HG02840 (cell line): ENCODE results near the gene CDH2.

Experiments
- ATAC-seq: cut with Tn5 transposase; IDR thresholded peaks from one replicate; pipeline ENCODE4 v1.9.1; 2021; ENCODE audit warnings: mild to moderate bottlenecking, moderate library complexity, moderate number of reproducible peaks; ENCODE audit not compliant: unreplicated experiment, low FRiP score

CDH2 gene

DNA sequence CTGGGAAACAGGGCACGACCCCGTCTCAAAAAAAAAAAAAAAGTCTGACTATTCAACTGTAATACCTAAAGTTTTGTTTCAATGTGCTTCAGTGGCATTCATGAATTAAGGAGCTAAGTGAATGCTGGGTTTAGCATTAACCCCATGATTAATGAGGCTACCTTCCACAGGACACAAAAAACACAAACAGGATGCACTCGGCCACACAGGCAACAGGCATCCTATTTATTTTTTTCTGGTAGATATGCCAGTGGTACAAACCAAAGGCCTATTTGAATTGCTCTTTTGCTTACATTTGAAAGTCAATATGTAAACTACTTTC lies 48.3 kb downstream of the CDH2 start:
- ATAC-seq: no peak

DNA sequence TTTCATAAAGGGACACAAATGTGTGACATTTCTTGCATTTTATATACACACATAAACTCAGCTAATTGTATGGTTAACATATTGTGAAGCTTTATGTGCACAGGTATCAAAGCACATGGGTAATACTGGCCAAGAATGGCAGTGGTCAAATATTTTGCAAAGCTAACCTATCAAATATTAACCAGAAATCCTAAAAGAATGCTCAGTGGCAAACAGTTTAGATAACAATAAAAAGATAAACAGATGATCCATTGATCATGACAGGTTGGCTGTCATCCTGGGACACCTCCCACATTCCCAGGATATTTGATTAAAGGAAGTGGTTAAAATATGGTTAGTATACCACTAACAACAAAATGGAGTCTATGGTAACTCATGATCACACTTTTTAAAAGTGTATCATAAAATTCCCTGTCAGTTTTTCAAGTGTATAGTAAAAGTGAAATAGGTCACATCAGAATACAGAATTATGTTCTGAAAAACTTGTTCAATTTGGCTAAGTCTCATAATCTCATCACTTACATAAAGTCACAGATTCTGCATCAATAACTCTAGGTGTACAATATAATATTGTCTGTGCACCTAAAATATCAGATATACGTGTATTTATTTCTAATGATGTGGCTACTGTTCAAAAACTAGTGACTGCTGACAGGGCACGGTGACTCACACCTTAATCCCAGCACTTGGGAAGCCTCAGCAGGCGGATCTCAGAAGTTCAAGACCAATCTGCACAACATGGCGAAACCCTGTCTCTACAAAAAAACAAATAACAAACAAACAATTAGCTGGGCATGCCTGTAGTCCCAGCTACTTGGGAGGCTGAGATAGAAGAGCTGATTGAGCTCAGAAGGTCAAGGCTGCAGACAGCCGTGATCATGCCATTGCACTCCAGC lies 48.9 kb downstream of the CDH2 start:
- no peak for ATAC-seq

DNA sequence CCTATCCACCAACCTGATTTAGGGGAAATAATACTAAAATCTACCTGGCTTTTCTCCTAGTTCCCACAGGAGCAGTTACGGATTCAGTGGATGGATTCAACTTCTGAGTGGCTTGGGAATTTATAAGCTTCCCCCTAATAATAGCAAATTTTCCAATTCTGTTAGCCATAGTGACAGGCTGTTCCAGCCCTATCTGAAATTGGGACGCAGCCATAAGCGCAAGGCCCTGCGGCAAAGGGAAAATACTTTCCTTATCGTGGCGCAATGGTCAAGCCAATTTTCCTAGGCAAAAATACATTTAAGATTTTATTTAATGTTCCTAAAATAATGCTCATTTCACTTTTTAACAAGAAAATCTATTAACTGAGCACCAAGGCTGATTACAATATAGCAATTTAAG lies 49.7 kb downstream of the CDH2 start:
- ATAC-seq: no peak

DNA sequence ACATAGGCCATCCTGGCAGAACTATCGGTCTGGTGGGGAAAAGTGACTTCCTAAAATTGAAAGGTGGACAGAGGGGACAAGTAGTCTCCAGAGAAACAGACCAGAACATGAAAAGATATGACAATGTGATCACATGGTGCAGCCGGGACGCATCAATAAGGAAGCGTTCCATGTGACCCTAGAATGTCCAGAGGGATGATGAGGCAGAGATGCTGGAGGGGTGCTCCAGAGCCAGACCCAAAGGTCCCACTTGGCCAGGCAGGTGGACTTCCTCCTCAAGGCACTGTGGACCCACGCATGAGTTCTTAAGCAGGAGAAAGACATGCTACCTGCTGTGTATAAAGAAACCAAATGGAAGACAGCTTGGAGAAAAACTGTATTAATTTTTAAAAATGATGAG lies 50.2 kb downstream of the CDH2 start:
- ATAC-seq: no peak

DNA sequence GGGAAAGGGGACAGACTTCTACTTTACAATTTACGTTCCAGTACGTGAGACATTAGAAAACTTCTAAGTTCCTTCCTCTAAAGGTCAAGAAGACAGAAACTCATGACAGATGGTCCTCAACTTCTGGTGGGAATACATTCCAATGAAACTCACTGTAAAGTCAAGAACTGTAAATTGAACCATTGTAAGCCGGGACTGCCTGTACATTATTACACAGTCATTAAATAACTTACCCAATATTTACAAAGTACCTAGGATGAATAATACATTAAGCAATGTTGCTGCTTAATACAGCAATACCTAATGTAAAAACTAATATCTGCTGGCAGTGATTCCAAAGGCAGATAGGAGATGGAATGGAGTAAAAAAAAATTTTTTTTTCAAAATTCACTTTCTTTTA lies 51.9 kb downstream of the CDH2 start:
- ATAC-seq: no peak

DNA sequence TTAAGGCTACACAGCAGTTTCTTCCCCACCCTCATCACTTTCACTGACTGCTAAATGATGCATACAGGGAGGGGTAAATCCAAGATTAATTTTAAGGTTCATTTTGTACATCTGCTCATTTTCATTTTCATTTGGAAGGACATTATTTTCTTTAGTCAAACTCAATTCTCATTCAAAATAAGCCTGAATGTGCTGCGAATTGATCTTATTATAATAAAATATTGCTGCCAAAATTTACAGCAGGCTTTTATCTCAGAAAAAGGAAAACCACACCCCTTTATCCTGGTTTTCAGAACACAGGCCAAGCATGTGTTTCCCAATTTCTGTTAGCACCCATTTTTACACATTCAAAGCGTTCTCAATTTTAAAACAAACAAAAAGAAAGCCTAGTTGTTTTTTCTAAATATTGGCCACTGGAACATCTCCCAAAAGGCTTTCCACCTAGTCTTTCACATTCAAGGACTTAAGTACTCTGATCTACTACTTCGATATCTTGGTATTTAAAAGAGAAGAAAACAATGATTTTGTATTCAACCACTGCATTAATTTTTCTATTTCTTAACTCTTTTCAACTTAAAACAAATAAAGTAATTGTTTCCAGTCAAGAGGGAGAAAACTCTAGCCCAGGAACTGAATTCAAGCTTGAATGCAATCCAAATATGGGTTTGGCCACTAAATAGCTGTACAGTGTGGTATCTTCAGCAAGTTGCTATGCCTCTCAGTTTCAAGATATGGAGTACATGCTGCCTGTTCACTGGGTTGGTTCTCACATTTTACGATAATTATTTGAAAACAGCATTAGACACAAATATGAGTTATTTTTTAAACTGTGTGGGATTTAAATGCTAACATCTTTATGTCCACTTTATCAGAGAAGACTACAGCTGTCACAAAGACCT lies 52.5 kb downstream of the CDH2 start:
- ATAC-seq: no peak

DNA sequence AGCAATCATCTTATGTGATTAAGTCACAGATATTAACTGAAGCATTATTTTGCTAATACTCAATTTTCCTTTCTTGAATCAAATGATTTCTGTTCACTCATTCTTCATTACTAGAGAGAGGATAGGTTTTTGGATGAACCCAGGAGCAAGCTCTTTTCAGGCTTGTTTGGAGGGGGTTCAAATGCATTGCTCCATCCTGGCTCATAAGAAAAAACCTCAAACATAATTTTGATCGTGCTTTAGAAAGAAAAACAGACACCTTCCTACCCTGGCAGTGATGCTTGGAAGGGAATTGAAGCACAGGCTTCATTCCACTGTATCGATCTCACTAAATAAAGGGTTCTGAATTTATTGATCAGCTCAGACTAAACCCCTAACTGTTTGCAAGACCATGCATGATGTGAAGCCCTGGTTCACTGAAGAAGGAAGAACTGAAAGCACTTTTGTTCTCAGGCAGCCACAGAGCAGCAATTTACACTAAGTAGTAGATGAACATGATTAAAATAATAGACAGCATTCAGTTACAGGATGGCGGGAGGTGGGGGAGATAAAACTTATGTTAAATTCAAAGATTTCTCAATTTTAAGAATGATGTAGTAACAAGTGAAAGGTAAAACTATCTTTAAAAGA lies 53.4 kb downstream of the CDH2 start:
- ATAC-seq: no peak

DNA sequence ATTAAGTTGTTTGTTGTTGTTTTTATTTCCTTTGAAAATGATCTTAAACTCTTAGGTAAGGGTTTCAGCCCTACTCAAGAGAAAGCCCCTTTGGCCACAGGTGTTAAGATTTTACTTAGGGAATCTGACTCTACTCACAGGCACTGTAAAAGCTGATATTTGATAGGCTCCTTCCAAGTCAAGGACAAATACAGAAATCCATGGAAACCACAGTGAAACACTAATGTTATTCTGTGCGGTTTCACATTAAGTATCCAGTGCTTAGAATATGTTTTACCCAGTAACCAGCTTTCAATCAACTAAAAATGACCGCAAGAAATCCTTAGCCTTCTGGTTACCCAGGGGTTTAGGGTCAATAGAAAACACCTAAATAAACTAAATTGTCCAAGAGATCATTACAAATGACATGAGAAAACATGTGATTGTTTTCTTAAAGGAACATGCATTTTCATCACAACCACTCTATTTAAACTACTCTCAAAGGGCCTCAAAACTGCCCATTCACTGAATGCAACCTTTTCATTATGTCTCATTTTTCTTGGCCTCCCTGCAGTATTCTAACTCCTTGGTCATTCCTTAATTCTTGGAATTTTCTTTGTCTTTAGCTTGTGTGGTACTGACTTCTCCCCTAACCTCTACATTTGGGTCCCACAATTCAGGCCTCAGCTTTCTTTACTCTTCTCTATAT lies 56.0 kb downstream of the CDH2 start:
- ATAC-seq: no peak

DNA sequence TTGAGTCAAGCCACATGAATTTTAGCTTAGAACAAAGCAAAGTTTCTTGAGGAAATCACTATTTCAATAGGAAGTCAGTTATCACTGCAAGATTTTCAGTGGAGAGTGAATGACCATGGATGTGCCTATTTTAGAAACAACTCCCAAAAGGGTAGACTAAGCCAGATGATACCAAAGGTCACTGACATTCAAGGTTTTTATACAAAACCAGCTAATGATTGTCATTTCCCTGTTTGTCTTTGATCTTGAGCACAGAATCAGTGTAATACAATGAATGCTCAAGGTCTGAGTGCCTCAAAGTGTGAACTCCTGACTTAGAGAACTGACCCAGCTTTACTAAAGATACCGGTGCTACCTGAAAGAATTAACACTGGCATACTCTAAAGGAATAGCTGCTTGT lies 60.5 kb downstream of the CDH2 start:
- no peak for ATAC-seq

DNA sequence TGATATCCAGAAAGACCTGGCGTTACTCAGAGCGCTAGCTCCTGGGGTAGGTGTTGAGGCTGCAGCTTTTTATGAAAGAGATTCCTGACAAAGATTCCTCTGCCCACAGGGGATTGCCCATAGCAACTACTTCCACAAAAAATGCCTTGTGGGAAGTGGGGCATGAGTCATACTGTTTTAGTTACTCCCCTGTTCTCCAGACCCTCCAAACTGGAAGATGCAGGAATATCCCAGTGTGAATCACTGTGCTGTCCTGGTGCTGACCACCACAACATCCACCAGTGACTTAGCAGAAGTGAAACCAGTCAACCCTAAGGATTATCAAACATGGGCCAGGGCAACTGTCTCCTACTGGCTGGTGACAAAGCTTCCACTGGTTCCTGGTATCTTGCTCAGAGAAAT lies 61.8 kb downstream of the CDH2 start:
- ATAC-seq: no peak

DNA sequence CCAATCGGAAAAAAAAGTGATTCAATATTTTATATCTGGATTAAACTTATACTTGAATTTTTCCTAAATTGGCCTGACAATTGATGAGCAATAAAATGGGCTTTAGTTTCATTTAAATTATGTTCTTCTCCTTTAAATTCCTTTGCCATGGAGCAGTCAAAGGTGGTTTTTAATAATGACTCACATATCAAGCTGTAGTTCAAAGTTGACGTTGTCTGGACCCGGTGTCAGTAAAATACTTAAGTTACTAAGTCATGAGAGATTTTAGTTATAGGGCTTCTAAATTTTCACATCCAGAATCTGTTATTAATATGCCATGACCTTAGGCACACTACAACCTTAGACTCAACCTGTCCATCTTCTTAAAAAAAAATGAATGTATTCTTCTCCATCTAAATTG lies 62.5 kb downstream of the CDH2 start:
- ATAC-seq: no peak

DNA sequence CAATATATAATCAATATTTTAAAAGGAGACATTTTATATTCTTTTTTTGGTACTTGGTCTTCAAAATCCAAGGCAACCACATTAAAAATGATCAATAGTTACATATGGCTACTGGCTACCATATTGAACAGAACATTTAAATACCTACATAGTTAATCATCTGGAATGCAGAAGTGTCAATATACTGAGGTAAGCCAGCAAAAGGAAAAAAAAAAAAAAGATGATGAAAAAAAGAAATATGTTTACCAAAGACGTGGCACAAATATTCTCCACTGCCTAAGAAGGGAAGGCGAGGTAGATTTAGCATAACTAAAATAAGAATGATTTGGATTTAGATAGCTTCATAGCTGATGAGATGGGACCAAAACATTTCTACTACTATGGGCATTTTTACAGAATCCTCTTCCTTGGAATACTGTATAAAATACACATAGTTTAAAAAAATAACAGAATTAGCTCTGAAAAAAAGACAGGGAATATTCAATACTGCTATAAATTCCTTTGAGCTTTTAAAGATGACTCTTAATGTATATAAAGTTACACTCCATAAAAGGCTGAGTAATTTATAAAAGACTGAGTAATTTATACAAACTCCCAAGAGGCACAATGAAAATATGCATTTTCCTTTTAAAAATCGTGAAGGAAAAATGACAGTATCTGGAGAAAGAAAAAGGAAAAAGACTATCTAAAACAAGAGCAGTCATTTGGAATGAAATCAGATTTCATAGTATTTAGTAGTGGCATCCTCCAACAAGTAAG lies 63.5 kb downstream of the CDH2 start:
- no peak for ATAC-seq

DNA sequence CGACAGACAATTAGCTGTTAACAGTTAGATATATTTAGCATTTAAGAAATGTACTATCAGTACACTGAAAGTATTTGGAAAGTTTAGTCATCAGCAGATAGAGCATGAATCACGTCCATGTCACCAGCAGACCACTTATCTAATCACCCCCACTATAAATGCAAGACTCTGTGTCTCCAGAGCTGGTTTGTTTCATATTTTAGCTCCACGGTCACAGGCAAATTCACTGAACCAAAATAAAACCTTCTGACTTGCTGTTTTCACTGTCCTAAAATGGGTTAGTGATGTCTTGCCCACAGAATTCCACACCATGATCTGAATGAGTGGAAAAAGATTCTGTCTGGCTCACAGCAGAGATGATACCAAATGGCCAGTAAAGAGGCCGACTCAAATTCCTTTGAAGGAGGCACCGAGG lies 64.9 kb downstream of the CDH2 start:
- no peak for ATAC-seq

DNA sequence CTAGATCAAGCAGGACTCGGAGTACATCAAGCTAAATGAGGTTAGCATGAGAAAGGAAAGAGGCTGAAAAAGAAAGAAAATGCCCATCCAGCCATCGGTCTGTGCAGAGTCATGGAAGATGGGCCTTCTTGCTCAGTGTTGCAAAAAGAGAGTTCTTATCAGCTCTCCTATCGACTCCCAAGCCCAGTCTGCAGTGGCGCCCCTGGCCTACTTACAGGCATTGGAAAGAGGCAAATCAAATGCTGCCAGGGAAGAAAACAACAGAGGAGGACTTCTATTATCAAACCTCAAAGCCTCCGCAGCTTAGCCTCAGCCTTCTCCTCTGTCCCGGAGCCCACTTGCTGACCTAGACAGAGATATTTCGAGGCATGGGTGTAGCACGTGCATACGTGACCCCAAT lies 66.0 kb downstream of the CDH2 start:
- no peak for ATAC-seq

DNA sequence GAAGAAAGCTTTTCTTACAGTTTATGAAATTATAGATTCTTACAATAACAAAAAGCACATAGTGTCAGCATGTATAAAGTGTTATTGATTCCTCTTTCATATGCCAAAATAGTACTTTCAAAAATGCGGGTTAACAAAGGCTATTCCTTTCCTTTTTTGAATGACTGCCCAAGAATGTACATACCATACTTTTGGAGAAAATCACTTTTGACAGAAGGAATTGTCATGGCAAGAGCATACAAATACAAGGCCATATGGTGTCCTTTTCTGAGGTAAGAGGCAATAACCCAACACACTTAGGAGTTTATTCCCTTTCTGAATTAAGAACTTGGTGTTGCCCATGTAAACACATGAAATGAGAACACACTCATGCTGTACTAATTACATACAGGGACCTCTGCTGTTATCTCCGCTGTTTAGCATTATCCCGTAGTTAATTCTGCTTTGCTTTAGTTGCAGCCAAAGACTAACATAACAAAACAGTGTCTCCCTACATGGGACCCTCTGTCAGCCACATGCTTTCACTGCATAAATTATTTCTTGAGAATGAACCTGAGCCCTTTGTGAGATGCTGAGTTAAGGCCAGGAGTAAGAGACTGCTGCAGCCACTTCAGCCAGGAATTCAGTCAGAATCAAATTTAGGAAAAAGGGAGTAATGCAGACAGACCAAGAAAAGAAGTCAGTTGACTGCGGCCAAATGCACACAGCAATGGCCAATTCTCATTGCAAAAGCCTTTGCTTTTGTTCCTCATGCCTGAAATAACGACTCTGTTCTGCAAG lies 67.0 kb downstream of the CDH2 start:
- no peak for ATAC-seq

DNA sequence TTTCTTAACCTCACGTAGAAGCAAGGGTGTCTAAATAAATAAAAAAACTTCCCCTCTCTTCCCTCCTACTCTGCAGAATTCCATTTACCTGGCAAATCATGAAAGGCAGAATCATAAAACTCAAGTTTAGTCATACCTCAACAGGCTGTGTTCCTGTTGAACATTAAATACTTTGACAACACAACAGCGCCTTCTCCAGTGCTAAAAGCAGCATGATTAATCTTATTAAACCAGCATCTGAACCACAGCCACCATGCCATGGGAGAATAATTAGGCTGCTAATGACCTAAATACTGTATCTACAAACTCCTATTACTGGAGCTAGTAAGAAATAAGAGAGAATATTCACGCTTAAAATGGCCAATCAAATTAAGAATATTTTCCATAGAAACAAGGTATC lies 68.1 kb downstream of the CDH2 start:
- no peak for ATAC-seq

DNA sequence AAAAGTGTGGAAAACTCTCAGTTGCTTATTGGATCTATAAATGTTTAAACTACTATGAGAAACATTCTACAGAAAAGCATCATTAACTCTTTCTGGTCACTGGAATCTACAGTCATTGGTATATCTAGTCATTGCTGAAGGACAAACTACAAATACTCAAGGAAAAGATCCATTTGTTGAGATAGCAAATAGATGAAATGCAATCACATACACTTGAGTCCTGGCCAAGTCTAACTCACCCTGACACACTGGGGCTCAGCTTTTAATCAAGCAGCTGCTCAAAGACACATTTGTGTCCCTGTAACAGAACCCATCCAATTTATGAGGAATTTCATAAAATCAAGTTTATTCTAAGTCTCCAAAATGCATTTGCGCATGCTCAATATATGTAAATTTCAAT lies 68.7 kb downstream of the CDH2 start:
- ATAC-seq: no peak

DNA sequence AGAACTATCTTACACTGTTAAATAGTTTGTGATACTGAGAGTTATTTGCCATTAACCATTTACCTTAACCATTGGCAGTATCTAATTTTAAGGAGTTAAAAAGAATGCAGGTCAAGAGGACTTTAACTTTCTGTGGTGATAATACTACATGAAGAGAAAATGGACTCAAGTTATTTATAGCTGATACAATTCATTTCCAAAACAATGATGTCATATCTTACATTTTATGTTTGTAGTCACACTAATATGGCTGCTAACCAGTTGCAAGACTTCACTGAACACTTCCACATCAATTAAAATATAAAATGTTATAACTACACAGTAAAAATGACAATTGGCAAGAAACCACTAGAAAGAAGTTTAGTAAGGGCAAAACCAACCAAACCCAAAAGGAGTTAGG lies 77.7 kb downstream of the CDH2 start:
- ATAC-seq: no peak

DNA sequence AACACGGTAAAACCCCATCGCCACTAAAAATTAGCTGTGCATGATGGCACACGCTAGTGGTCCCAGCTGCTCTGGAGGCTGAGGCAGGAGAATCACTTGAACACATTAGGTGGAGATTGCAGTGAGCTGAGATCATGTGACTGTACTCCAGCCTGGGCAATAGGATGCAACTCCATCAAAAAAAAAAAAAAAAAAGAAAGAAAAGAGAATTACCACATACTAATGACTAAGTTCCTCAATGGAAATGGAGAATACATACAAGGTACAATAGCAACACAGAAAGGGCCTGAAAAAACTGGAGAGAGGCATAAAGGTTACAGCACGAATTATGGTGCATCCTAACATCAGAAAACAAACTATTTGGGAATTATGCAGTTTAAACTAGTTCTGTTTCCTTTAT lies 81.3 kb downstream of the CDH2 start:
- no peak for ATAC-seq
